Measurements from ENCODE around the gene LIFR.

DNA sequence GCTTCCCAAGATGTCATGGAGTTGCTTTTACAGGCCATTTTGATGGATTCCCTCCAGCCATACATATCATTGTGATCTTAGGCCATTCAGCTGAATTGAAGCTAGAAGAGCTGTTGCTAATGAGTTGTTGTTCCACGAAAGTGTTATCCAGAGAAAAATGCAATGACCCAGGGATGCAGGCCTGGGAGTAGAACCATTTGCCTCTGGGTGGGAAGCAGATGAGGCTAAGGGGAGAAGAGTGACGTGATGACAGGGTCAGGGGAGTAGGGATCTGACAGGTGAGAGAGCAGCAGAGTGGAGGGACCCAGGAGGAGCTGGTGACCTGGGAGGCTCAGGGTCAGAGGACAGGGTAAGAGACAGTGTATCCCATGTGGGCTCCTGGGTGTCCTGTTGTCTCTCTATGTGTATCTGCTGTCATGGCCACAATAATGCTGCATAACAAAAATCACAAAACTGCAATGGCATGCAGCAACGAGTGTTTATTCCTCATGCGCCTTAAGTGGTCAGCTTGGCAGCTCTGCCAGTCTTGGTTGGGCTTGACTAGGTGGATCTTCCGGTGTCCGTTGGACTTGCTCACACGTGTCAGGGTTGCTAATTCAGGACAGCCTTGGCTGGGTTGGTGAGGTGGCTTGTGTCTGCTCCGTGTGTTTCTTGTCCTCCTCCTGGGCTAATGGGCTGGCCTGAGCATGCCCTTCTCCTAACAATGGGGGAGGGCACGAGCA, 90.6 kb downstream of the LIFR start:
- TF ChIP-seq, protein P1, sequence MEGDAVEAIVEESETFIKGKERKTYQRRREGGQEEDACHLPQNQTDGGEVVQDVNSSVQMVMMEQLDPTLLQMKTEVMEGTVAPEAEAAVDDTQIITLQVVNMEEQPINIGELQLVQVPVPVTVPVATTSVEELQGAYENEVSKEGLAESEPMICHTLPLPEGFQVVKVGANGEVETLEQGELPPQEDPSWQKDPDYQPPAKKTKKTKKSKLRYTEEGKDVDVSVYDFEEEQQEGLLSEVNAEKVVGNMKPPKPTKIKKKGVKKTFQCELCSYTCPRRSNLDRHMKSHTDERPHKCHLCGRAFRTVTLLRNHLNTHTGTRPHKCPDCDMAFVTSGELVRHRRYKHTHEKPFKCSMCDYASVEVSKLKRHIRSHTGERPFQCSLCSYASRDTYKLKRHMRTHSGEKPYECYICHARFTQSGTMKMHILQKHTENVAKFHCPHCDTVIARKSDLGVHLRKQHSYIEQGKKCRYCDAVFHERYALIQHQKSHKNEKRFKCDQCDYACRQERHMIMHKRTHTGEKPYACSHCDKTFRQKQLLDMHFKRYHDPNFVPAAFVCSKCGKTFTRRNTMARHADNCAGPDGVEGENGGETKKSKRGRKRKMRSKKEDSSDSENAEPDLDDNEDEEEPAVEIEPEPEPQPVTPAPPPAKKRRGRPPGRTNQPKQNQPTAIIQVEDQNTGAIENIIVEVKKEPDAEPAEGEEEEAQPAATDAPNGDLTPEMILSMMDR (IDR thresholded peaks at IDR 0.05 in 8 of 11, conservative IDR thresholded peaks at IDR 0.05 in 3 of 11) = no peak
- no peak for TF ChIP-seq POLR2AphosphoS5 (IDR thresholded peaks at IDR 0.05)
- no peak for TF ChIP-seq POLR2A (IDR thresholded peaks at IDR 0.05)
